Testis (tissue), 3 donors: ENCODE results near the gene CD3D. TPM values are rescaled to one million over a fixed set of nuclear protein-coding genes. Genes with fewer than 3 reads are reported as not detected.

Experiments used
- polyA plus RNA-seq: library from polyadenylated mRNA; stranded (reverse); fragments of 350-450 nt; fragmentation: Illumina TruSeq; extraction: RNeasy Lipid Tissue Mini Kit (QIAGEN cat#74804); gene quantifications from one replicate; pipeline ENCODE4 v1.2.3, GENCODE V29; 2014; ENCODE audit warnings: low read depth, low replicate concordance; ENCODE audit not compliant: insufficient read depth
- small RNA-seq, 2 donors: library from RNA; depleted of rRNA; stranded (forward); fragments of <200 nt; gene quantifications; one replicate each; pipeline ENCODE3, GENCODE V24; 2016
- total RNA-seq, 2 donors: library from RNA; depleted of rRNA; stranded (reverse); fragments of >200 nt; gene quantifications; one replicate each; pipeline ENCODE4 v1.2.3, GENCODE V29; 2016

CD3D gene
- total and polyA plus RNA-seq, 3 donors from 2014 or later: 1.8 to 7.2 TPM; not detected in 1

Small RNAs within 50 kb of the gene (small RNA-seq; reads per million reads assigned to genes)
- gene AP001582.1: 0 reads per million in 2 donors

Other genes starting within 250 kb of the CD3D start
- gene SCN4B, start 189.9 kb downstream of the CD3D start, total RNA-seq: 1 to 10 TPM; 1.9 to 2.0 TPM
- 4.9 TPM for gene SCN4B, start 189.9 kb downstream of the CD3D start, polyA plus RNA-seq
- under 1 TPM; 0.24 to 0.43 TPM for gene SCN2B, start 166.1 kb downstream of the CD3D start, total RNA-seq
- gene SCN2B, start 166.1 kb downstream of the CD3D start, polyA plus RNA-seq: 0.70 TPM
- gene JAML, start 117.7 kb downstream of the CD3D start, total RNA-seq: 1 to 10 TPM; 1.9 to 3.5 TPM
- 9.7 TPM for gene JAML, start 117.7 kb downstream of the CD3D start, polyA plus RNA-seq
- gene MPZL3, start 90.3 kb downstream of the CD3D start, total RNA-seq: 1 to 10 TPM; 2.4 to 3.2 TPM
- 3.4 TPM for gene MPZL3, start 90.3 kb downstream of the CD3D start, polyA plus RNA-seq
- gene MPZL2, start 78.4 kb downstream of the CD3D start, total RNA-seq: 1 to 10 TPM; 1.7 to 3.0 TPM
- 4.2 TPM for gene MPZL2, start 78.4 kb downstream of the CD3D start, polyA plus RNA-seq
- gene CD3E, start 38.0 kb downstream of the CD3D start, total RNA-seq: under 1 TPM in 1 of 2 donors, not detected in 1; 0.50 TPM
- gene CD3E, start 38.0 kb downstream of the CD3D start, polyA plus RNA-seq: 6.1 TPM
- under 1 TPM; 0.08 to 0.99 TPM for gene CD3G, start 1.6 kb upstream of the CD3D start, total RNA-seq
- gene CD3G, start 1.6 kb upstream of the CD3D start, polyA plus RNA-seq: 0.88 TPM
- gene UBE4A, start 16.9 kb upstream of the CD3D start, total RNA-seq: 10 to 100 TPM; 54.8 to 58.4 TPM
- gene UBE4A, start 16.9 kb upstream of the CD3D start, polyA plus RNA-seq: 36.6 TPM
- gene ATP5MG, start 58.9 kb upstream of the CD3D start, total RNA-seq: 10 to 100 TPM; 35.9 to 40.0 TPM
- gene ATP5MG, start 58.9 kb upstream of the CD3D start, polyA plus RNA-seq: 193 TPM
- gene KMT2A, start 93.8 kb upstream of the CD3D start, total RNA-seq: 100 to 1,000 TPM; 106 to 107 TPM
- gene KMT2A, start 93.8 kb upstream of the CD3D start, polyA plus RNA-seq: 22.7 TPM
- gene TTC36, start 184.8 kb upstream of the CD3D start, total RNA-seq: 1 to 10 TPM; 4.9 to 5.7 TPM
- gene TTC36, start 184.8 kb upstream of the CD3D start, polyA plus RNA-seq: not detected
- gene TMEM25, start 188.5 kb upstream of the CD3D start, total RNA-seq: 10 to 100 TPM; 33.1 to 46.8 TPM
- 16.4 TPM for gene TMEM25, start 188.5 kb upstream of the CD3D start, polyA plus RNA-seq
- gene IFT46, start 223.2 kb upstream of the CD3D start, total RNA-seq: 10 to 100 TPM; 47.7 to 59.4 TPM
- gene IFT46, start 223.2 kb upstream of the CD3D start, polyA plus RNA-seq: 65.0 TPM
- gene ARCN1, start 229.7 kb upstream of the CD3D start, total RNA-seq: 100 to 1,000 TPM; 107 TPM
- 128 TPM for gene ARCN1, start 229.7 kb upstream of the CD3D start, polyA plus RNA-seq